ENCODE measurements around the gene CDK5RAP2.

CDK5RAP2 gene

GRCh38 chr9:120567874-120568273 lies 12.1 kb downstream of the CDK5RAP2 start:
- Histone ChIP-seq H3K9me3 (ENCODE audit: control insufficient read depth, insufficient read depth, low read depth, low read length) (no peaks in the 10 kb centered on the region), H3K4me3 (ENCODE audit: low read depth, low read length) (no peak overlapping the region), H3K4me1 (ENCODE audit: control insufficient read depth, insufficient read depth, low read length) (no peaks in the 10 kb centered on the region), H3K36me3 (ENCODE audit: control insufficient read depth in 2 of 2, insufficient read depth in 1 of 2, low read length in 2 of 2) (peaks cover 17 to 88% of the 10 kb centered on the region in 2 experiments), H3K27ac (ENCODE audit: extremely low read depth, low read depth, low read length) (no peak overlapping the region)
- ChIA-PET CTCF (no interaction called here), POLR2A (no interaction called here)
- no peak for TF ChIP-seq ZNF114 (tag by site-specific recombination; IDR thresholded peaks at IDR 0.05)
- no peak for TF ChIP-seq ZNF561 (tag by site-specific recombination; IDR thresholded peaks at IDR 0.05; ENCODE audit: borderline replicate concordance)
- no peak for TF ChIP-seq ZNF155 (tag by site-specific recombination; IDR thresholded peaks at IDR 0.05)
- TF ChIP-seq ZNF292 (tag by site-specific recombination; IDR thresholded peaks at IDR 0.05; ENCODE audit: borderline replicate concordance, low read depth) = no peak
- TF ChIP-seq ZSCAN16 (tag by site-specific recombination; IDR thresholded peaks at IDR 0.05) = no peak
- no peak for TF ChIP-seq ZNF223 (tag by site-specific recombination; IDR thresholded peaks at IDR 0.05)
- TF ChIP-seq ZNF202 (tag by site-specific recombination; IDR thresholded peaks at IDR 0.05; ENCODE audit: borderline replicate concordance) = no peak
- TF ChIP-seq ZNF394 (tag by site-specific recombination; IDR thresholded peaks at IDR 0.05; ENCODE audit: borderline replicate concordance) = no peak
- TF ChIP-seq ZNF274 (IDR thresholded peaks at IDR 0.05; ENCODE audit: low read length) = no peak
- no peak for TF ChIP-seq ZNF274 (tag by site-specific recombination; IDR thresholded peaks at IDR 0.05; ENCODE audit: borderline replicate concordance)
- TF ChIP-seq REST (tag by site-specific recombination; IDR thresholded peaks at IDR 0.05) = no peak
- TF ChIP-seq ELK4 (IDR thresholded peaks at IDR 0.05; ENCODE audit: borderline replicate concordance, low read depth, low read length) = no peak
- no peak for TF ChIP-seq ZNF146 (tag by site-specific recombination; IDR thresholded peaks at IDR 0.05)
- no peak for TF ChIP-seq ZNF404 (tag by site-specific recombination; IDR thresholded peaks at IDR 0.05)
- no peak for TF ChIP-seq ZNF416 (tag by site-specific recombination; IDR thresholded peaks at IDR 0.05)
- no peak for TF ChIP-seq ZNF26 (tag by site-specific recombination; IDR thresholded peaks at IDR 0.05)
- no peak for TF ChIP-seq PRDM6 (tag by site-specific recombination; IDR thresholded peaks at IDR 0.05)
- TF ChIP-seq ZNF76 (tag by site-specific recombination; IDR thresholded peaks at IDR 0.05; ENCODE audit: borderline replicate concordance, low read depth) = no peak

- ChIA-PET CTCF (interaction anchor here (0.6 kb wide), 1 partner anchor 230 kb away, joined by 3 read pairs; no protein-coding TSS in a partner anchor), POLR2A (no interaction called here)
- Histone ChIP-seq H3K27ac (ENCODE audit: extremely low read depth, low read depth, low read length) (no peak overlapping the region), H3K36me3 (ENCODE audit: control insufficient read depth in 2 of 2, insufficient read depth in 1 of 2, low read length in 2 of 2) (peaks cover 17 to 93% of the 10 kb centered on the region in 2 experiments), H3K9me3 (ENCODE audit: control insufficient read depth, insufficient read depth, low read depth, low read length) (no peaks in the 10 kb centered on the region), H3K4me3 (ENCODE audit: low read depth, low read length) (no peak overlapping the region), H3K4me1 (ENCODE audit: control insufficient read depth, insufficient read depth, low read length) (no peaks in the 10 kb centered on the region)
- TF ChIP-seq ZNF24 (tag by site-specific recombination; IDR thresholded peaks at IDR 0.05) = no peak
- TF ChIP-seq GLIS2 (tag by site-specific recombination; IDR thresholded peaks at IDR 0.05) = no peak
- no peak for TF ChIP-seq ZNF311 (tag by site-specific recombination; IDR thresholded peaks at IDR 0.05; ENCODE audit: borderline replicate concordance)
- TF ChIP-seq ZEB2 (tag by site-specific recombination; IDR thresholded peaks at IDR 0.05) = no peak
- TF ChIP-seq ZNF48 (tag by site-specific recombination; IDR thresholded peaks at IDR 0.05) = no peak
- no peak for TF ChIP-seq ZBTB1 (tag by site-specific recombination; IDR thresholded peaks at IDR 0.05)
- no peak for TF ChIP-seq ZNF580 (tag by site-specific recombination; IDR thresholded peaks at IDR 0.05)
- TF ChIP-seq ZNF223 (tag by site-specific recombination; IDR thresholded peaks at IDR 0.05) = no peak
- TF ChIP-seq ZNF571 (tag by site-specific recombination; IDR thresholded peaks at IDR 0.05) = no peak
Measured at GRCh38 chr9:120567081-120567480, 12.9 kb downstream of the CDK5RAP2 start.
